IPS DF 19.7 (cell line): ENCODE results near the gene LRRC37B.
"Not testable (repeated sequence)": the region's sequence is repeated elsewhere in the genome, so short reads cannot be mapped to it uniquely, and the experiment has no call there.

Experiments
- DNase-seq: peaks from one replicate; pipeline ENCODE4 v3.0.0-alpha.2; 2013; ENCODE audit warnings: low read depth, low spot score

The LRRC37B gene

DNA sequence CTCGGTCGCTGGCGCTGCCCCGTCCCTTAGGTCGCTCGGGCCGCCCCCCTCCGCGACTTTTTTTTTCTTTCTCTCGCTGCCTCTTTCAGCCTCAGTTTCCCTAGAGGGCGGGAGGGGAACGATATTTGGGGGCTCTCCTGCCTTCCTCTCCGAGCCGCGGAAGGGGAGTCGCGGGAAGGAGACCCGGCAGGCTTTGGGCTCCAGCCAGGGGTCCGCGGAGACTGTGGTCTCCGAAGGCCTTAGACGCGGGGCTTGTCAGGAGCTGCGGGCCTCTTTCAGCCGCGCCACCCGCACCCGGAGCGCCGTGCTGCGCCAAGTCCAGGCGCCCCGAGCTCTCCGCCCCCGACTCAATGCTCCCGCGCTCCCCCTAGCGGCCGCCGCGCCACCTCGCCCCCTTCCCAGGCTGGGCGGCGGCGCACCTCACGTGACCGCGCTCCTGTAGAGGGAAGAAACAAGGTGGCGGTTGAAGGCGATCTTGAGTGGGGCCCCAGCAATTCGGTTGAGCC, at the start of gene LRRC37B:
TSS of gene LRRC37B (plus strand) at position 427 of the 506 bp plus-strand sequence. CDS start 14,010 bp downstream, outside the sequence.
- DNase-seq: no peak

DNA sequence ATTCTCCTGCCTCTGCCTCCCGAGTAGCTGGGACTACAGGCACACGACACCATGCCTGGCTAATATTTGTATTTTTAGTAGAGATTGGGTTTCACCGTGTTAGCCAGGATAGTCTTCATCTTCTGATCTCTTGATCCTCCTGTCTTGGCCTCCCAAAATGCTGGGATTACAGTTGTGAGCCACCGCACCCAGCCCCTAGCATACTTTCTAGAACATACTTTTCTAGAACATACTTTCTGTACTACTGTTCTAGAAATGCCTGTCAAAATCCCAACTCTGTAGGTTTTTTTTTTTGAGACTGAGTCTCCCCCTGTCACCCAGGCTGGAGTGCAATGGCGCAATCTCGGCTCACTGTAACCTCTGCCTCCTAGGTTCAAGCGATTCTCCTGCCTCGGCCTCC, 43.1 kb upstream of the LRRC37B start:
- DNase-seq: not testable (repeated sequence)

DNA sequence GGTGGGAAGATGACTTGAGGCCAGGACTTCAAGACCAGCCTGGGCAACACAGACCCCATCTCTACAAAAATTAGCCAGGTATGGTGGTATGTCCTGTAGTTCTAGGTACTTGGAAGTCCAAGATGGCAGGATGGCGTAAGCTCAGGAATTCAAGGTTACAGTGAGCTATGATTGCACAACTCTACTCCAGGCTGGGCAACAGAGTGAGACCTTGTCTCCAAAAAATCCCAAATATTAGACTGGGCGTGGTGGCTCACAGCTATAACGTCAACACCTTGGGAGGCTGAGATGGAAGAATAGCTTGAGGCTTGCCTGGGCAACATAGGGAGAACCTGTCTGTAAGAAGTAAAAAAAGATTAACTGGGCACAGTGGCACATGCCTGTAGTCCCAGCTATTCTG, 39.5 kb upstream of the LRRC37B start:
- no peak for DNase-seq

DNA sequence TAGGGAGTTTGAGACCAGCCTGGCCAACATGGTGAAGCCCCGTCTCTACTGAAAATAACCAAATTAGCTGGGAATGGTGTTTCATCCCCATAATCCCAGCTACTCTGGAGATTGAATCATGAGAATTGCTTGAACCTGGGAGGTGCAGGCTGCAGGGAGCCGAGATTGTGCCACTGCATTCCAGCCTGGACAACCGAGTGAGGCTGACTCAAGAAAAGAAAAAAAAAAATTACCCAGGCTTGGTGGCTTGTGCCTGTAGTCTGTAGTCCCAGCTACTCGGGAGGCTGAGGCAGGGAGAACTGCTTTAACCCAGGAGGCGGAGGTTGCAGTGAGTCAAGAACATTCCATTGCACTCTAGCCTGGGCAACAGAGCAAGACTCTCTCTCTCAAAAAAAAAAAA, 36.8 kb upstream of the LRRC37B start:
- DNase-seq: not testable (repeated sequence)

DNA sequence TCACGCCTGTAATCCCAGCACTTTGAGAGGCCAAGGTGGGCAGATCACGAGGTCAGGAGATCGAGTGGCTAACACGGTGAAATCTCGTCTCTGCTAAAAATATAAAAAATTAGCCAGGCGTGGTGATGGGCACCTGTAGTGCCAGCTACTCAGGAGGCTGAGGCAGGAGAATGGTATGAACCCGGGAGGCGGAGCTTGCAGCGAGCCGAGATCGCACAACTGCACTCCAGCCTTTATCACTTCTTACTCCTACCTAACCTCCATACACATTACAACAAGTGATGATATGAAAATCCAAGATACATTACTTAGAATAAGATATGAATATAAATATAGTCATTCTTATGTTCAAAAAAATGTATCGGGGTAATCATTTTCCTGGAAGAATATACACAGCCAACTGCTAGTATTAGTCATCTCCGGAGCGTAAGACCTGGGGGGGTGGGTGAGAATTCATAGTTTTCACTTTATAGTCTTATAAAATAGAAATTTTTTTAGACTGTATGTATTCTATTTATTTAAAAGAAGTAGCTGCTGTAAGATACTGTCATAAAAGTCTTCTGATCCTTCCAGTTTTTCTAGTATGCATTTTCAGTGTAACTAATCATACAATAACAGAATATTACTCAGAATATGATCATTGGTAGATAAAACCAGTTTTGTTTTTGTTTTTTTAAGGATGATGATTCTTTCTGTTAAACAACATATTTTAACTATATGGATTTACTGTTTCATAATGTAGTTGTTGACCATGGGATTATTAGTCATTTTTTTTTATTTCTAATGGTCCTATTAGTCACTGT, 32.7 kb upstream of the LRRC37B start:
- DNase-seq: not testable (repeated sequence)

DNA sequence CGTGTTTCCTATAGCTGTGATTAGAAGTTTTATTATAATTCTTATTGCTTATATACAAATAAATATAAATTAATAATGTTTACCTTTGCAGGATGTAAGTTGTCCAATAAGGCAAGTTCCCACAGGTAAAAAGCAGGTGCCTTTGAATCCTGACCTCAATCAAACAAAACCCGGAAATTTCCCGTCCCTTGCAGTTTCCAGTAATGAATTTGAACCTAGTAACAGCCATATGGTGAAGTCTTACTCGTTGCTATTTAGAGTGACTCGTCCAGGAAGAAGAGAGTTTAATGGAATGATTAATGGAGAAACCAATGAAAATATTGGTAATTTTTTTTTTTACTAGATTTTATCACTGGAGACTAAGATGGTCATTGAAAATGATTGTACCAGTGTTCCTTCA, 31.8 kb upstream of the LRRC37B start:
- DNase-seq: not testable (repeated sequence)

DNA sequence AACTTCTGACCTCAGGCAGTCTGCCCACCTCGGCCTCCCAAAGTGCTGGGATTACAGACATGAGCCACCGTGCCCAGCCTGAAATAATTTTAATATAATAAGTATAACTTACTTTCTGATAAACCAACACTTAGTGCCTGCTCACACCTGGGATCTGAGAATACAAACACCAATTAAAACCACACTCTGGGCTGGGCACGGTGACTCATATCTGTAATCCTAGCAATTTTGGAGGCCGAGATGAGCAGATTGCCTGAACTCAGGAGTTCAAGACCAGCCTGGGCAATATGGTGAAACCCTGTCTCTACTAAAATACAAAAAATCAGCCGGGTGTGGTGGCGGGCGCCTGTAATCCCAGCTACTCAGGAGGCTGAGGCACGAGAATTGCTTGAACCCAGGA, 15.4 kb upstream of the LRRC37B start:
- DNase-seq: not testable (repeated sequence)

DNA sequence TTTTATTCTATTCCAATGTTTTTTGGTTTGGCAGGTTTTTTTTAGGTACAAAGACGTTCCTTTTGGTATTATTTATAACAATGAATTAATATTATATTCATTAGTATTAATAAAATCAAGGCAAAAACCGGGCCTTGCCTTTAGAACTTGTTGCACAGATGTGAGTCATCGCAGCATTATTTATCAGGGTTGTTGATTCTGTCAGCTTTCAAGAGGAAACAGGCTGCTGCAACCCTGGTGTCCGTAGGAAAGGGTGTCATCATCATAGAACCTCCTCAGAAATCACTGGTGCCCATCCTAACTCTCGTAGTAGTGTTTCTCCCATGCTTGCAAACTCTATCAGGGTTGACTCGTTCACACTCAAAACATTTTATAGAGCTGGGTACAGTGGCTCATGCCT, 10.2 kb upstream of the LRRC37B start:
- DNase-seq: no peak

DNA sequence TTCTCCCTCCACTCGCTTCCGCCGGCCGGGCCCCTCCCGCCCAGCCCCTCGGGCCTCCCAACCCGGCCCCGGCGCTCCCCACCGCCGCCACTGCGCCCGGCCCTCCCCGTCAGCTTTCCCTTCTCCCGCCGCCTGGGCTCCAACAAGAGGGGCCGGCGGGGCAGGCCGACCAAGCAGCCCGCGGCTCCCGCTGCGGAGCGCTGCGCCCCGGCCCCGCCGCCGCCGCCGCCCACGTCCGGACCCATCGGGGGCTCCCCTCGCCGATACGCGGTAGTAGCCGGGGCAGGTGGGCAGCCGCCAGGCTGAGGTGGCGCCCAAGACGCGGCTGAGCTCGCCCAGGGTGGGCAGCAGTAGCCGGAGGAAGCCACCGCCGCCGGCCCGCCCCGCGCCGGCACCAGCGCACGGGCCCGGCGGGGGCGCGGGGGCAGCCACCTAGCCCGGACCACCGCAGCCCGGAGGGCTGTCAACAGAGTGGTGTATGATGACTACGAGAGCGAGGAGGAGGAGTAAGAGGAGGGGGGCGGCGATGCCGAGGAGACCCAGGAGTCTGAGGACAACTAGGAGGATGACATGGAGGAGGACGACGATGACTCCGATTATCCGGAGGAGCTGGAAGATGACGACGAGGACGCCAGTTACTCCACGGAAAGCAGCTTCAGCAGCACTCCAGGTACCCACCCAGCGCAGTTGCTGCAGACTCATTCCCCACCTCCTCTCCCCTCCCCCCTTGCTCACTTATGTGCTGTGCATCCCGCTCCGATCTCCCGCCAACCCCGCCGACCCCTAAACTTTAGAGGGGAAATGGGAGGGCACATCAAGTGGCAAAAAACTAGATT, 498 bp downstream of the LRRC37B start:
- no peak for DNase-seq

DNA sequence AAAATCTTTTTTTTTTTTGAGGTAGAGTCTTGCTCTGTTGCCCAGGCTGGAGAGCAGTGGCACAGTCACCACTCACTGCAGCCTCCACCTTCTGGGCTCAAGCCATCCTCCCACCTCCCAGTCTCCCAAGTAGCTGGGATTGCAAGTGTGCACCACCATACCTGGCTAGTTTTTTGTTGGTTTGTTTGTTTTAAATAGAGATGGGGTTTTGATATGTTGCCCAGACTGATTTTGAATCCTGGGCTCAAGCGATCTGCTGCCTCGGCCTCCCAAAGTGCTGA, 2.0 kb downstream of the LRRC37B start:
- no peak for DNase-seq

DNA sequence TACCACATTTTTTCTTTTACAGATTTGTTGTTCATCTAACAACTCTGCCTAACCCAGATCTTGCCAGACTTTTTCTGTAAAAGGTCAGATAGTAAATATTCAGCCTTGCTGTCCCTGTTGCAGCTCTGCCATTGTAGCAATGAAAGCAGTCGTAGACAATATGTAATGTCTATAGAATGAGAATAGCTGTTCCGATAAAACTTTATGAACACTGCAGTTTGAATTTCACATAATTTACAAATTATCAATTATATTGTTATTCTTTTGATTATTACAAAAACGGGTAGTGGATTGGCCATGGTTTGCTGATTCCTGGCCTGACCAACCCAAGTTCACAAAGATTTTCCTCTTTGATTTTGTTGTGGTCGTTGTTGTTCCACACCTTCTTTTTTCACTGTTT, 2.9 kb downstream of the LRRC37B start:
- no peak for DNase-seq

DNA sequence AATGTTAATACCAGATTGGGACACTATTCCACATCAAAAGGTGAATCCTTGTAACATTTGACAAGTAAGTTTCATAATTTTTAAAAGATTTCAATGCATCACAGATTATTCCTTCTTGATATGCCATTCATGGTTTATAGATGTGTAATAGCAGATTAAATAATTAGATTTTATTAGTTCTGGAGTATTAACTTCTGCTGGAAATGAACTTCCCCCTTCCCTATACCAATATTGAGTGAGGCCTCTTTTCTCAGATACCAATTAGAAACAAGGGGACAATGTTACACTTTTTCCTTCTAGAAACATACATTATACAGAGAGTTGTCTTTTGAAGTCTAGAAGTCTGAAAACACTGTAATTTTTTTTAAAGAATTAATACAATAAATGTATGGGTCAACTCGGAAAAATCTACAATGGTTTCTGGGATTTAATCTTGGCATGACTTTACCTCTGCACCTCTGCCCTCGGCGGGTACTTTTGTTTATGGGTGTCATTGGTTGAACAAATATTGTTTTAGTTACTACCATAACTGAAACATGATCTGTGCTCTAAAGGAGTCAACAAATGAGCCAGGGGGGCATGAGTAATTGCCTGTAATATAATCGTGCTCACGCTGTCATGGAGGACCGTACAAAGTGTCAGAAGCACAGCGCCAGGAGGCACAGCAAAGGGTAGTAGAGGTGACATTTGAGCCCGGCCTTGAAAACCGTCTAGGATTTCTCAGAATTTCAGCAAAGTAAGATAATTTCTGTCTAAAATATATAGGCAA, 8.2 kb downstream of the LRRC37B start:
- no peak for DNase-seq

DNA sequence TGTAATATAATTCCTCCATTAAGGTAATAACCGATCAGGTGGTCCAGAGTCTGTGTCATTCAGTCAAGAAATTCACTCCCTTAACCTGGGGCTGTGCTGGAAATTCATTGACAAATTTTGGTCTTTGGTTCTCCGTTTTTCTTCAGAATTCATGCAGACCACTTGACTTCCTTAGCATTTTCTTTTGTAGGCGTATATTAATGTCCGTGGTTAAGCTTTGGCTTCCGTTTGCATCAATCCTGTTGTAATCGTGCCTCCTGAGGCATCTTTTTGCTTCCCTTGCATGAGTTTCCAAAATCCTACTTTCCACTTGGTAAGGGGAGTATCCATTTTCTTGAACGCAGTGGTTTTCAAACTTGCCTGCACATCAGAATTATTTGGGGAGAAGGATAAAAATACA, 9.0 kb downstream of the LRRC37B start:
- DNase-seq: no peak

DNA sequence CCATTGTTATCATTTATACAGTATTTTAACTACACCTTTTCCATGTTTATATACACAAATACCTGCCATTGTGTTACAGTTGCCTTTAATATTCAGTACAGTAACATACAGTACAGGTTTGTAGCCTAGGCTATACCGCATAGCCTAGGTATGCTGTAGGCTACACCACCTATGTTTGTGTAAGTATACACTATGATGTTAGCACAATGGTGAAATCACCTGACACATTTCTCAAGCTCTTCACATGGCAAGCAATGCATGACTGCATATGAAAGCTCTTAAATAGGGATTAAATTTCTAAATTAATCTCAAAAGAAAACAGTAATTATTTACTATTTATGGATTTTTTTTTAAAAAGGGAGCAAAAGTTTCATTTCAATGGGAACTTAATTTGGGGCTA, 12.0 kb downstream of the LRRC37B start:
- DNase-seq: no peak

DNA sequence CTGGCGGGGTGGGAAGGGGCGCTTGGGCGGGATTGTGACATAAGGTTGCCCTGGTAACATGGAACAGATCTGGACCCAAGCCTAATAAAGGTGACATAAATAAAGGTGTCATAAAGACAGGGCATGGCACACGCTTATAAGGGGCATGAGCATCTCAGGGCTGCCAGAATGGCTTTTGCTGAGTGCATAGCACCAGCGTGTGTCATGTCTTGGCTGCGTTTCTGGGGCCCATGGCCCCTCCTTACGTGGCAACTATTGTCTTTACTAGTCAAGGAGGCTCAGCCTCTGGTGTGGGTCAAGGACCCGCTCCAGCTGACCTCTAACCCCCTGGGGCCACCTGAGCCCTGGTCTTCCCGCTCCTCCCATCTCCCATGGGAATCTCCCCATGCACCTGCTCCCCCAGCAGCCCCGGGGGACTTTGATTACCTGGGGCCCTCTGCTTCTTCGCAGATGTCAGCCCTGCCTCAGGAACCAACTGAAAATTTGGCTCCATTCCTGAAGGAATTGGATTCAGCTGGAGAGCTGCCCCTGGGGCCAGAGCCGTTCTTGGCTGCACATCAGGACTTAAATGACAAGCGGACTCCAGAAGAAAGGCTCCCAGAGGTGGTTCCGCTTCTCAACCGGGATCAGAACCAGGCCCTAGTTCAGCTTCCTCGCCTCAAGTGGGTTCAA, 13.9 kb downstream of the LRRC37B start:
- no peak for DNase-seq

DNA sequence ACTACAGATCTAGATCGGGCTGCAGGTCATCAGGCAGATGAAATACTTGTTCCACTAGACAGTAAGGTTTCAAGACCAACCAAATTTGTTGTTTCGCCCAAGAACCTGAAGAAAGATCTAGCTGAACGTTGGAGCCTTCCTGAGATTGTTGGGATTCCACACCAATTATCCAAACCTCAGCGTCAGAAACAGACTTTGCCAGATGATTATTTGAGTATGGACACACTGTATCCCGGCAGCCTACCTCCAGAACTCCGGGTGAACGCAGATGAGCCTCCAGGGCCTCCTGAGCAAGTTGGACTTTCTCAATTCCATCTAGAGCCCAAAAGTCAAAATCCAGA, 14.4 kb downstream of the LRRC37B start:
- no peak for DNase-seq

DNA sequence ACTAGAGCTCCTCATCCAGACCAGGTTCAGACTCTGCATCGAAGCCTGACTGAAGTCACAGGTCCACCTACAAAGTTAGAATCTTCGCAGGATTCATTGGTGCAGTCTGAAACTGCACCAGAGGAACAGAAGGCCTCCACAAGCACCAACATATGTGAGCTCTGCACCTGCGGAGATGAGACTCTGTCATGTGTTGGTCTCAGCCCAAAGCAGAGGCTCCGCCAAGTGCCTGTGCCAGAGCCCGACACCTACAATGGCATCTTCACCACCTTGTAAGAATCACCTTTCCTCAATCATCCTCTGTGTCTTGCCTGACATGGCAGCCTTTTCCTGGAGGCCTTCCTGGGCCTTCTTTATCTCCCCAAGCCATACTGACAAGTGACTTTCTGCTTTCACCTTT, 15.4 kb downstream of the LRRC37B start:
- not testable (repeated sequence) for DNase-seq

DNA sequence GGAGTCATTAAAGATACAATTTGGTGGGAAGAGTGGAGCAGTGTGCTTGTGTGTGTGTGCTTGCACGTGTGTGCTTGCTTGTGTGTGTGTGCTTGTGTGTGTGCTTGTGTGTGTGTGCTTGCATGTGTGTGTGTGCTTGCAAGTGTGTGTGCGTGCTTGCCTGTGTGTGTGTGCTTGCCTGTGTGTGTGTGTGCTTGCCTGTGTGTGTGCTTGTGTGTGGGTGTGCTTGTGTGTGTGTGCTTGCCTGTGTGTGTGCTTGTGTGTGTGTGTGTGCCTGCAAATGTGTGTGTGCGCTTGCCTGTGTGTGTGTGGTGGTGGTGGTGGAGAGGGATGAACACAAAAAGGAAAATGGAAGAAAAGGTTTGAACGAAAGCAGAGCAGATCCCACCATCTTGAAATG, 20.1 kb downstream of the LRRC37B start:
- not testable (repeated sequence) for DNase-seq

DNA sequence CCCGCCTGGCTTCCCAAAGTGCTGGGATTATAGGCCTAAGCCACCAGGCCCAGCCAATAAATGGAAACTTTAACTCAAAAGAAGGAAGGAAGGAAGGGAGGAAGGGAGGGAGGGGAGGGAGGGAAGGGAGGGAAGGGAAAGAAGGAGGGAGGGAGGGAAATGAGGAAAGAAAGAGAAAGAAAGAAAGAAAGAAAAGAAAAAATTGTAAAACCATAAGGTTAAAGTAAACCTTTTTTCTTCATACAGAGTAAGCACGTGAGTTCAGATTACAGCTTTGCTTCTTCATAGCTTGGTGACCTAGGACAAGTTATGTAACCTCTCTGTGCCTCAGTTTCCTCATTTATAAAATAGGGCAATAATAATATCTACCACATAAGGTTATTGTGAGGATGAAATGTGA, 26.0 kb downstream of the LRRC37B start:
- no peak for DNase-seq

DNA sequence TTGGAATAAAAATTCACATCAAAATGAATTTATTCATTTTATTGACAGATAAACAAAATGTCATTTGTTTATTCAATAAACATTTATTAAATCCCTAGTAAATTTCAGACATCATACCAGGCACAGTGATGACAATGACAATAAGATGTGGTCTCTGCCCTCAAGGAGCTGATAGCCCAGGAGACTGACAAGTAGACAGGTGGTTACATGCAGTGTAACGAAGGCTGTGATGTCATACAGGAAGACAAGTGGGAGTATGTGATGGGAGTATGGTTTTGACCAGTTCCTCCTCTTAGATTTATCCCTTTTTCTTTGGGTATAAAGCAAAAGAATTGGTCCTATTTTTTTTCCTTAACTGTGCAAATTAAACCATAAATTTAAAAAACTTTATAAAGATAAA, 26.6 kb downstream of the LRRC37B start:
- DNase-seq: not testable (repeated sequence)

DNA sequence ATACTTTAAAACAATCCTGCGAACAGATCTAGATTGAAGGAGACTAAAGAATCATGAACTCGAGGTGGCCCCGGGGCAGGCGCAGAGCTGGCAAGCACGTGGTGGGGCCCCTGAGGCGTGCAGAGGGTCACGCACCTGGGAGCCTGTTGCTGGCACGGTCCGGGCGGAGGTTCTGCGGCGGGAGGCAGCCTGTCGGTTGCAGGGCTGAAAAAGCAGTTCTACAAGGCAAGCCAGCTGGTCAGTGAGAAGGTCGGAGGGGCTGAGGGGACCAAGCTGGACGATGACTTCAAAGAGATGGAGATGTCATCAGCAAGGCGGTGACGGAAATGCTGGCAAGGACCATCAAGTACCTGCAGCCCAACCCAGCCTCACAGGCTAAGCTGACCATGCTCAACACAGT, 33.1 kb downstream of the LRRC37B start:
- DNase-seq: not testable (repeated sequence)
